HCT116 (cell line): ENCODE results near the gene MTA1. TPM values are rescaled to one million over a fixed set of nuclear protein-coding genes. Genes with fewer than 3 reads are reported as not detected.

ENCODE experiments used
- ATAC-seq: fragments of 200-7000 bp; cut with Tn5 transposase; 2 replicates; pipeline ENCODE4 v1.9.1; 2020; ENCODE audit warnings: mild to moderate bottlenecking, moderate library complexity
- BruUV-seq: library from RNA; stranded (reverse); fragments of 400-500 nt; replicated peaks from 2 replicates; lab custom pipeline; 2021; lab: Mats Ljungman, UMichigan
- CTCF ChIA-PET: fragments of 300-600 bp; sonication (Branson Sonifier 250); formaldehyde crosslinking; loops from one replicate; lab custom pipeline; 2021; ENCODE audit warnings: antibody characterized with exemption; lab: Charles Lee
- POLR2A ChIA-PET: fragments of 300-600, 350-600 bp; sonication (Branson Sonifier 250); formaldehyde crosslinking; loops from one replicate; lab custom pipeline; 2021; ENCODE audit warnings: antibody characterized with exemption; lab: Charles Lee
- RAD21 ChIA-PET, 2 experiments: fragments of 300-600 bp; sonication (Branson Sonifier 250); formaldehyde crosslinking; loops; one replicate each; lab custom pipeline; 2023; ENCODE audit warnings: low total read pairs in 2 of 2; ENCODE audit not compliant: uncharacterized antibody in 2 of 2, unreplicated experiment in 2 of 2, low non-redundant PET in 1 of 2; lab: Charles Lee
- DNase-seq: peaks from one replicate; pipeline ENCODE4 v3.0.0-alpha.2; 2010; ENCODE audit warnings: low read depth, low spot score
- H2AFZ ChIP-seq: fragments of 200-600 bp; shearing (Covaris generic), sonication (generic); 2 replicates; pipeline ENCODE4 v1.6.1; 2017; ENCODE audit warnings: low read depth, mixed run types, mixed read lengths, antibody characterized with exemption, low read length; ENCODE audit not compliant: poor library complexity, severe bottlenecking
- H3K27ac ChIP-seq: 2 replicates; pipeline ENCODE4 v1.5.1; 2012; ENCODE audit warnings: low read depth, low read length
- H3K27me3 ChIP-seq: fragments of 200-600 bp; sonication (generic); 2 replicates; pipeline ENCODE4 v1.6.1; 2016; ENCODE audit warnings: mixed run types, low read length, mixed read lengths; ENCODE audit not compliant: insufficient read depth
- H3K36me3 ChIP-seq, 2 experiments: fragments of 200-500 bp in 1 of 2; fragments of 200-600 bp in 1 of 2; sonication (Bioruptor generic) in 1 of 2; sonication (generic) in 1 of 2; 2 replicates each; pipeline versions ENCODE4 v1.5.1 to v1.6.1; 2014 to 2016; ENCODE audit warnings: low read length in 2 of 2, inconsistent platforms in 1 of 2, mixed read lengths in 1 of 2, mixed run types in 1 of 2; ENCODE audit not compliant: insufficient read depth in 2 of 2, control insufficient read depth in 1 of 2
- H3K4me1 ChIP-seq, 2 experiments: fragments of 200-600 bp in 1 of 2; sonication (generic) in 1 of 2; 2 replicates each; pipeline versions ENCODE4 v1.5.1 to v1.6.1; 2012 to 2017; ENCODE audit warnings: low read length in 2 of 2, inconsistent platforms in 1 of 2, mild to moderate bottlenecking in 1 of 2, mixed read lengths in 1 of 2, mixed run types in 1 of 2, moderate library complexity in 1 of 2; ENCODE audit not compliant: insufficient read depth in 2 of 2, control insufficient read depth in 1 of 2
- H3K4me2 ChIP-seq: fragments of 200-600 bp; sonication (generic); 2 replicates; pipeline ENCODE4 v1.6.1; 2017; ENCODE audit warnings: mixed run types, low read length, mixed read lengths
- H3K4me3 ChIP-seq, 2 experiments: fragments of 200-600 bp in 1 of 2; sonication (generic) in 1 of 2; replicated peaks in 1 of 2; 2 replicates each; pipeline ENCODE4 v1.5.1; 2011 to 2016; ENCODE audit warnings: low read length in 2 of 2, control low read depth in 1 of 2, low read depth in 1 of 2, mild to moderate bottlenecking in 1 of 2, mixed read lengths in 1 of 2, mixed run types in 1 of 2
- H3K79me2 ChIP-seq: fragments of 200-600 bp; sonication (generic); 2 replicates; pipeline ENCODE4 v1.6.1; 2017; ENCODE audit warnings: mild to moderate bottlenecking, mixed run types, low read length, moderate library complexity, mixed read lengths; ENCODE audit not compliant: insufficient read depth
- H3K9ac ChIP-seq: fragments of 200-600 bp; sonication (generic); 2 replicates; pipeline ENCODE4 v1.6.1; 2016; ENCODE audit warnings: low read length, mixed read lengths
- H3K9me2 ChIP-seq: fragments of 200-600 bp; sonication (generic), shearing (Covaris generic); 2 replicates; pipeline ENCODE4 v1.6.1; 2017; ENCODE audit warnings: mixed run types, mild to moderate bottlenecking, moderate library complexity; ENCODE audit not compliant: insufficient read depth
- H3K9me3 ChIP-seq, 2 experiments: fragments of 200-500 bp in 1 of 2; fragments of 200-600 bp in 1 of 2; sonication (Bioruptor generic) in 1 of 2; sonication (generic) in 1 of 2; 2 replicates each; pipeline ENCODE4 v1.6.1; 2014 to 2017; ENCODE audit warnings: low read length in 2 of 2, mixed read lengths in 2 of 2, inconsistent platforms in 1 of 2, low read depth in 1 of 2, mild to moderate bottlenecking in 1 of 2, mixed run types in 1 of 2, moderate library complexity in 1 of 2; ENCODE audit not compliant: control insufficient read depth in 1 of 2, insufficient read depth in 1 of 2
- H4K20me1 ChIP-seq: fragments of 200-600 bp; sonication (generic), shearing (Covaris generic); 2 replicates; pipeline ENCODE4 v1.6.1; 2017; ENCODE audit warnings: mixed run types, mild to moderate bottlenecking, moderate library complexity; ENCODE audit not compliant: insufficient read depth
- CTCF ChIP-seq, 3 experiments: fragments of 200-600 bp in 1 of 3; sonication (generic) in 1 of 3; IDR thresholded peaks in 2 of 3; conservative IDR thresholded peaks in 1 of 3; 2 replicates each; pipeline ENCODE4 v1.5.1; 2012 to 2017; ENCODE audit warnings: low read depth in 2 of 3, low read length in 2 of 3, antibody characterized with exemption in 1 of 3, borderline replicate concordance in 1 of 3, control low read depth in 1 of 3, mild to moderate bottlenecking in 1 of 3, mixed read lengths in 1 of 3, mixed run types in 1 of 3, moderate library complexity in 1 of 3; ENCODE audit not compliant: insufficient read depth in 1 of 3
- FOSL1 ChIP-seq: IDR thresholded peaks from 2 replicates; pipeline ENCODE4 v1.6.1; 2012; ENCODE audit warnings: low read depth
- MAX ChIP-seq: IDR thresholded peaks from 2 replicates; pipeline ENCODE4 v1.6.1; 2012
- POLR2A ChIP-seq: IDR thresholded peaks from 2 replicates; pipeline ENCODE4 v1.7.0; 2011; ENCODE audit warnings: borderline replicate concordance; ENCODE audit not compliant: insufficient read depth, insufficient read length; ENCODE audit errors: extremely low read depth
- POLR2AphosphoS5 ChIP-seq: IDR thresholded peaks from 2 replicates; pipeline ENCODE4 v1.6.1; 2011; ENCODE audit warnings: mild to moderate bottlenecking, low read depth, low read length, moderate library complexity
- RAD21 ChIP-seq: IDR thresholded peaks from 2 replicates; pipeline ENCODE4 v1.6.1; 2012; ENCODE audit warnings: low read depth, mild to moderate bottlenecking
- ZBTB33 ChIP-seq: IDR thresholded peaks from 2 replicates; pipeline ENCODE4 v1.6.1; 2011; ENCODE audit warnings: mild to moderate bottlenecking, low read length, moderate library complexity; ENCODE audit not compliant: insufficient replicate concordance; ENCODE audit errors: extremely low read depth
- ZFX ChIP-seq: fragments of 450-650 bp; IDR thresholded peaks from 2 replicates; pipeline ENCODE4 v1.6.1; 2017
- intact Hi-C: fragments of 100-400 bp; cut with micrococcal nuclease; formaldehyde crosslinking; loops from 2 replicates; pipeline ENCODE4 v1.10.0; 2022
- total RNA-seq: library from RNA; stranded (reverse); gene quantifications from one replicate; pipeline ENCODE4 v1.2.1, GENCODE V29; 2021; ENCODE audit not compliant: unreplicated experiment

MTA1 gene
- total RNA-seq, 1 experiment from 2014 or later = 229 TPM

GRCh38 chr14:105470350-105471296 lies 51.0 kb downstream of the MTA1 start:
- peaks cover 0 to 10% of the 10 kb centered on the region in 2 experiments; a peak in 2 of 4 replicates for H3K36me3 ChIP-seq
- ChIA-PET RAD21 (interaction anchor here in 1 of 2 experiments (0.8 kb wide), 1 partner anchor 487 kb away, joined by 5 read pairs; no protein-coding TSS in a partner anchor), CTCF (interaction anchor here (4.7 kb wide), 1 partner anchor 11 kb away, joined by 20 read pairs; no protein-coding TSS in a partner anchor), POLR2A (no interaction called here)
- intact Hi-C loops = no loop called here
- H3K9me2 ChIP-seq = no peaks in the 10 kb centered on the region
- no peaks in the 10 kb centered on the region for H3K9me3 ChIP-seq
- H3K4me2 ChIP-seq = no peak overlapping the region
- H2AFZ ChIP-seq = no peak overlapping the region
- no peak overlapping the region for H3K4me3 ChIP-seq
- H3K27me3 ChIP-seq = no peaks in the 10 kb centered on the region
- no TSS peak for BruUV-seq
- H3K9ac ChIP-seq = no peak overlapping the region
- TF ChIP-seq CTCF (IDR thresholded peaks at IDR 0.05 in 2 of 3, conservative IDR thresholded peaks at IDR 0.05 in 1 of 3; ENCODE audit: borderline replicate concordance in 1 of 3, insufficient read depth in 1 of 3, low read depth in 2 of 3, low read length in 2 of 3) = no peak
- TF ChIP-seq RAD21 = no peak
- TF ChIP-seq FOSL1 = no peak
- TF ChIP-seq POLR2A = no peak
- no peak for TF ChIP-seq MAX
- TF ChIP-seq POLR2AphosphoS5 = no peak
- TF ChIP-seq ZBTB33 = no peak
- no peak for TF ChIP-seq ZFX
- H3K4me1 ChIP-seq = peaks cover 18 to 32% of the 10 kb centered on the region in 2 experiments
- H3K27ac ChIP-seq = no peak overlapping the region
- H4K20me1 ChIP-seq = no peaks in the 10 kb centered on the region
- no peaks in the 10 kb centered on the region for H3K79me2 ChIP-seq
- no peak for ATAC-seq
- DNase-seq = no peak
